Measurements from ENCODE around the gene COG7.

DNA sequence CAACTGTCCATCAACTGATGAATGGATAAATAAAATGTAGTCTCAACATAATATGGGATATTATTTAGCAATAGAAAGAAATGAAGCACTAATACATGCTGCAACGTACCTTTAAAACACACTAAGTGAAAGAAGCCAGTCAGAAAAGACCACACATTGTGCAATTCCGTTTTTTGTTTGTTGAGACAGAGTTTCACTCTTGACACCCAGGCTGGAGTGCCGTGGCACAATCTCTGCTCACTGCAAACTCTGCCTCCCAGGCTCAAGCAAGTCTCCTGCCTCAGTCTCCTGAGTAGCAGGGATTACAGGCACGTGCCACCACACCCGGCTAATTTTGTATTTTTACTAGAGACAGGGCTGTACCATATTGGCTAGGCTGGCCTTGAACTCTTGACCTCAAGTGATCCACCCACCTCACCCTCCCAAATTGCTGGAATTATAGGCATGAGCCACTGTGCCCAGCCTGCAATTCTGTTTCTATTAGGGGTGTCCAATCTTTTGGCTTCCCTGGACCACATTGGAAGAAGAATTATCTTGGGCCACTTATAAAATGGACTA is 110.8 kb downstream of the COG7 start:
- TF ChIP-seq, protein P1, sequence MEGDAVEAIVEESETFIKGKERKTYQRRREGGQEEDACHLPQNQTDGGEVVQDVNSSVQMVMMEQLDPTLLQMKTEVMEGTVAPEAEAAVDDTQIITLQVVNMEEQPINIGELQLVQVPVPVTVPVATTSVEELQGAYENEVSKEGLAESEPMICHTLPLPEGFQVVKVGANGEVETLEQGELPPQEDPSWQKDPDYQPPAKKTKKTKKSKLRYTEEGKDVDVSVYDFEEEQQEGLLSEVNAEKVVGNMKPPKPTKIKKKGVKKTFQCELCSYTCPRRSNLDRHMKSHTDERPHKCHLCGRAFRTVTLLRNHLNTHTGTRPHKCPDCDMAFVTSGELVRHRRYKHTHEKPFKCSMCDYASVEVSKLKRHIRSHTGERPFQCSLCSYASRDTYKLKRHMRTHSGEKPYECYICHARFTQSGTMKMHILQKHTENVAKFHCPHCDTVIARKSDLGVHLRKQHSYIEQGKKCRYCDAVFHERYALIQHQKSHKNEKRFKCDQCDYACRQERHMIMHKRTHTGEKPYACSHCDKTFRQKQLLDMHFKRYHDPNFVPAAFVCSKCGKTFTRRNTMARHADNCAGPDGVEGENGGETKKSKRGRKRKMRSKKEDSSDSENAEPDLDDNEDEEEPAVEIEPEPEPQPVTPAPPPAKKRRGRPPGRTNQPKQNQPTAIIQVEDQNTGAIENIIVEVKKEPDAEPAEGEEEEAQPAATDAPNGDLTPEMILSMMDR (IDR thresholded peaks at IDR 0.05), result no peak
- no peak for TF ChIP-seq POLR2A (IDR thresholded peaks at IDR 0.05)
